RCC 7860 (cell line): ENCODE measurements around the gene USP49.
A peak's percentile ranks its signal among the peaks of the same experiment; 100 is the strongest.
"Not testable (repeated sequence)": the region's sequence is repeated elsewhere in the genome, so short reads cannot be mapped to it uniquely, and the experiment has no call there.

Experiments used
- DNase-seq: peaks from one replicate; pipeline ENCODE4 v3.0.0-alpha.2; 2015; ENCODE audit warnings: low spot score
- FAIRE-seq: peaks from 2 replicates; lab custom pipeline; 2012; peaks lifted over from hg19 to GRCh38; lab: Jason Lieb, UNC

The USP49 gene

GRCh38 chr6:41895300-41896233, at the start of gene USP49:
Gene USP49, minus strand, starts transcription at chr6:41895375. Its CDS starts 88,392 bp downstream, at chr6:41806983.
- no peak for FAIRE-seq
- peak; percentile 55 for DNase-seq

DNA sequence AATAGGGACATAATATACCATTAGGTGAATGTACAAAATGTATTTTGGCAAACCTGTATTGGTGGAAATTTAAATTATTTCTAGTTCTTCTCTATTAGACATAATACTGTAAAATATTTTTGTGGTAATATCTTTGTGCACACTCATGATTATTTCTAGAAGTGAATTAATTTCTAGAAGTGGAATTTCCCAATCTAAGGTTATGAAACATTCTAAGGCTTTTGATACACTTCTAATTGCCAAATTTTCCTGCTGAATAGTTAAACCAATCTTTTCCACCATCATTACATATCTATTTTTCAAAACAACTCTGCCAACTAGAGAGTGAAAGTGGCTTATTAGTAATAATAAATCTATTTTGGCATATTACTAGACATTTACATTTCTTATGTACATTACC, 48.3 kb upstream of the USP49 start:
- DNase-seq (no peak), FAIRE-seq (no peak)

GRCh38 chr6:41942882-41943281, 47.7 kb upstream of the USP49 start:
- not testable (repeated sequence) for DNase-seq, FAIRE-seq

DNA sequence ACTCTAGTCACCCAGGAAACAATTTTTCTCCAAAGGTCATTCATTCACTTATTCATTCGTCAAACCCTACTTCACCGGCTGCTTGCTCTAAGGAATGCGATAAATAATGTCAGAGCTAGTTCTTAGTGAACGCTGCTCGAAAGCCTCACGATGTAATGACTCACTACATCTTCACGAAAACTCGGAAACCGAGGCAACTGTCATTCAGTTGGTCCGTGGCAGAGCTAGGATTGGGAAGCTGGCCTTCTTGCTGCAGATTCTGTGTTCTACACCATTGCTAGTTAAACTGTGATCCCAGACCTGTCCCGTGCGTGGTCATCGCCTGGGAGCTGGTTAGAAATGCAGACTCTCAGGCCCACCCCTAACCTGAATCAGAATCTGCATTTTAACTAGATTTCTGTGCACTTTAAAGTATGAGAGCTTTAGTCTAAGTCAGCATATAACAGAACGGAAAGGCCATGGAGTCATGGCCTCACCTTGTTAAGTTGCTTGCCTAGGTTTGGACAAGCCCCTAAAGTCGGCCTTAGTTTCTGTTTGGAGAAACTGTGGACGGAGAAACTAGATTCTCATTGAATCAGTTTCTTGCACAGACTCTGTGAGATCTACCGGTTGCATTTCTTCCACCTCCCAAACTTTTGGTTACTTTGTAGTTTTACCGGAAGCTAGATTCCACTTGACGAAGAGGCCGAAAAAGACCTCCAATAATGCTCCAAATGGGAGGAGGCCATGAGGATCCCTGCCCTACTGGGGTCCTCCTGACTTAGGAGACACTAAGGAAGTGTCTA, 47.1 kb upstream of the USP49 start:
- DNase-seq, result no peak

DNA sequence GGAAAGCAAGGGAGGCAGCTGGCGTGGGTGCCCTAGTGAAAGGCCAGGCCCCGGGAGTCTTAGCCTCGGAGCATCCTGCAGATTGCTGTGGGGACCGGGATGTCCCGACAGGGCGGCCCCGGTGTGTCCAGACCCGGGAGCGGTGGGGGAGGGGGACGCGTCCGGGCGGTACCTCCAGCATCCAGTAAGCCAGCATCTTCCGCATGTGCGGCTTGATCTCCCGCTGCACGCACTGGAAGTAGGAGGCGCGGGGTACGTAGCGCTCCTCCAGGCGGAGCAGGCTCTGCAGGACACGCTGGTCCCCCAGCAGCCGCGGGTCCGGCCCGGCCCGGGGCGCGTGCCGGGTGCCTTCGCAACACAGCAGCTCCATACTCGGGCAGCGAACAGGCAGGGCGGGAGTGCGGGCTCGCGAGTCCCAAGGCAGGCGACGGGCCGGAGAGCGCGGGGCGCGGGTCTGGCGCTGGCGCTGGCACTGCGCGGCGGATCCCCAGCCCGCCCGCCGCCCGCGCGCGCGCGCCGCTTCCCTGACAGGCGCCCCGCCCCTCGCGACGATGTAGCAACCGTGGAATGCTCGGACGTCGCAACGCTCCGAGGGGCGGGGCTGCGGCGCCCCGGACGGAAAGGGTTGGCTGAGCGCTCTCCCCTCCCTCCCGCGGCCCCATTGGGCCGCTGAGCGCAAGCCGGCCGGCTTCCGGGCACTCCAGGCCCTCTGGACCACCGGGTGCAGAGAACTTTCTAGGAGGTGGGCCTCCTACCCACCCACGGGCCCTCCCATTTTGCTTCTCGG, 46.3 kb upstream of the USP49 start, which contains the start of gene CCND3:
Gene CCND3, minus strand, starts transcription at position 529 of the 787 bp plus-strand sequence. Its CDS starts 159 bp downstream, at position 370.
- no peak for FAIRE-seq
- peak; percentile 84 for DNase-seq

More for the DNA sequence above, 47.1 kb upstream of the USP49 start:
- FAIRE-seq, result peak; percentile 24

- DNase-seq (no peak), FAIRE-seq (no peak)
Observed at GRCh38 chr6:41940759-41941279, 45.6 kb upstream of the USP49 start.

DNA sequence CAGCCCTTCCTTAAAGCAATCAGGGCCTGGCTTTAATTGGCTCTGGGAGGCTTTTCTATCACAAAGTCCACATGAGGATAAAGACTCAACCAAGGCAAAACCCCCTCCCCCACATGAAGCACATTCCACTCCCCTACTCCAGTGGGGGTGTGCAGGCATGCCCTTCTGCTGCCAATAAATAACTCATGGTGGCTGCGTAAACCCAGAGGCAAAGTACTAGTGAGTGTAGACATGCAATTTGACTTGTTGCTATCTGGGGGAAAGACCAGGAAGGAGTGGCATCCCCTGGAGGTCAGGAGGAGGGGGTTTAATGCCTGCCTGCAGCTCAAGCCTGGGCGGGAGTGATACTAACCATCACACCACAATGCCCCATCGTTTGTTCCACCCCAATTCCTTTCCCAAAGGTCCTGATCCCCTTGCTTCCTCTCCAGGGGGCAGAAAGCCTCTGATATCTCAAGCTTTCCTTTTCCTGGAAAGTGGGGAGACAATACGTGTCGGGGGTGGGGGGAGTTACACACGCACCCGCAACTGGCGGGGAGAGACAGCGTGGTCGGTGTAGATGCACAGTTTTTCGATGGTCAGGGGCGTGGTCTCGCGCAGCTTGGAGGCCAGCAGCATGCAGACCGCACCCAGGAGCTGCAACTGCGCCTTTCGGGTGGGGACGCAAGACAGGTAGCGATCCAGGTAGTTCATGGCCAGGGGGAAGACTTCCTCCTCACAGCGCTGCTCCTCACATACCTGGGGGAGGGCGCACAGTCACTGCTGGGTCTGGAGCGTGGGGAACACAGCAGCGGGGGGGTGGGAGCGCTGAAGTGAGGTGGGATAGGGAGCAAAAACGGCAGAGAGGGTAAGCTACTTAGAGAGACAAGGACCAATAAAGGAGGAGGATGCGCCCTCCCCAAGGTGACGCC, 44.9 kb upstream of the USP49 start:
- FAIRE-seq, result no peak
- DNase-seq, result peak; percentile 11

- DNase-seq (peak; percentile 28), FAIRE-seq (no peak)
Observed at GRCh38 chr6:41939176-41939847, 44.1 kb upstream of the USP49 start.

DNA sequence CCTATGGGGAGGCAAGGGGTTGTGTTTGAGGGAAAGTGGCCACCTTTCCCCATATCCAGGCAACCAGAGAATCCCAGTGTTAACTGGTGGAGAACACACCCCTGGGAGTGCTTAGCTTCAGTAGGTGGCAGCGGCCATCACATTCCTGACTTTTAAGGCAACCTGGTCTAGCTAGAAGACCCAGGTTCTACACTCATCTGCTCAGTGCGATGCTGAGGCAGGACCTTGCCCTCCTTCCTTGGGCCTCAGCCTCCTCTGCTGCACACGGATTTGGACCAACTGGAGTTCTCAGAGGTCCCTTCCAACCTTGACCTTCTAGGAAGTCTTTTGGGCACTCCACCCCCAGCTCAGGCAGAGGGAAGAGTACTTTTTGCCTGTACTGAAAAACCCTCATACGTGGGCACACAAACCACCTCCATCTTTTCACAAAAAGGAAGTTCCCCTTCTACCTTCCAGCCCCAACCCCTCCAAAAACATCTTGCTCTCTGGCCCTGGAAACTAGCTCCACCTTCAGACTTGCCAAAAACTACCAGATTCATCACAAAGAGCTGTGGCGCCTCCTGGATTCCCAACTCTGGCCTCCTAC, 43.5 kb upstream of the USP49 start:
- FAIRE-seq (no peak), DNase-seq (no peak)

GRCh38 chr6:41937861-41938574, 42.8 kb upstream of the USP49 start:
- no peak for FAIRE-seq
- no peak for DNase-seq

GRCh38 chr6:41937472-41937860, 42.3 kb upstream of the USP49 start:
- no peak for FAIRE-seq

GRCh38 chr6:41936073-41936837, 41.1 kb upstream of the USP49 start:
- FAIRE-seq (peak; percentile 43), DNase-seq (peak; percentile 79)

More at GRCh38 chr6:41937472-41937860, 42.3 kb upstream of the USP49 start:
- no peak for DNase-seq

- FAIRE-seq, result no peak
Observed at GRCh38 chr6:41935685-41936072, 40.5 kb upstream of the USP49 start.

DNA sequence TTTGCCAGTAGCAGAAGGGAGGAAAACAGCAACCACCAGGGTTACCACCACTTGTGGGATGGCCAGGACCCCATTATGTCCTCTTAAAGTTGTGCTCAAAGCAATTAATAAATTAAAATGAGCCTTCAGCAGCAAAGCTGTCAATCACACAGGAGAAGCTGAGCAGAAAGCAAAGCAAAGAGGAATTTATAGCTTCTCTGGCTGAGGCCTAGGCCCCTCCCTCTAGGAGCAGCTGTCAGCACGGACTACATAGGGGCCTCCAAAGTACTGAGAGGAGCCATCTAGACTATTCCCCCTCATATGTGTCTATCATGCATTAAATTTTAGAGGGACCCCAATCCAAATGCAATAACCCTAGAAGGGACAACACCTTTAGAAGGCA, 40.0 kb upstream of the USP49 start:
- DNase-seq (no peak), FAIRE-seq (no peak)

More at GRCh38 chr6:41935685-41936072, 40.5 kb upstream of the USP49 start:
- no peak for DNase-seq

GRCh38 chr6:41934278-41935192, 39.4 kb upstream of the USP49 start:
- DNase-seq (no peak), FAIRE-seq (no peak)

DNA sequence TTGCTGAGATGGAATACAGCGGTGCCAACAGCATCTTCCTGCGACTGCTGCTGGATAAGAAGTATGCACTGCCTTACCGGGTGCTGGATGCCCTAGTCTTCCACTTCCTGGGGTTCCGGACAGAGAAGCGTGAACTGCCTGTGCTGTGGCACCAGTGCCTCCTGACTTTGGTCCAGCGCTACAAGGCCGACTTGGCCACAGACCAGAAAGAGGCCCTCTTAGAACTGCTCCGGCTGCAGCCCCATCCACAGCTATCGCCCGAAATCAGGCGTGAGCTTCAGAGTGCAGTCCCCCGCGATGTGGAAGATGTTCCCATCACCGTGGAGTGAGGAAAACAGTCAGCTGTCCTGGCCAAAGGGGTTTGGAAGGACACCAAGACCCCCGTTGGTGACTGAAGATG, 37.2 kb upstream of the USP49 start:
- DNase-seq, result no peak
- FAIRE-seq, result no peak
